NT2/D1 (cell line): ENCODE results near the gene HOXA3.

Source experiments
- DNase-seq: peaks from one replicate; pipeline ENCODE4 v3.0.0-alpha.2; 2011; ENCODE audit warnings: low read depth, low spot score
- H3K27me3 ChIP-seq: 2 replicates; pipeline ENCODE4 v1.6.0; 2011; ENCODE audit warnings: mild to moderate bottlenecking; ENCODE audit not compliant: insufficient read length, insufficient read depth
- H3K36me3 ChIP-seq: 2 replicates; pipeline ENCODE4 v1.6.1; 2011; ENCODE audit warnings: mild to moderate bottlenecking, low read length, mixed read lengths; ENCODE audit not compliant: insufficient read depth, insufficient read length
- H3K4me1 ChIP-seq: 2 replicates; pipeline ENCODE4 v1.5.1; 2011; ENCODE audit not compliant: insufficient read depth, insufficient read length
- H3K4me3 ChIP-seq: 2 replicates; pipeline ENCODE4 v1.5.1; 2011; ENCODE audit warnings: low read depth; ENCODE audit not compliant: insufficient read length
- H3K9ac ChIP-seq: 2 replicates; pipeline ENCODE4 v1.6.0; 2011; ENCODE audit warnings: low read depth; ENCODE audit not compliant: insufficient read length
- H3K9me3 ChIP-seq: 2 replicates; pipeline ENCODE4 v1.5.1; 2011; ENCODE audit warnings: mild to moderate bottlenecking, low read length; ENCODE audit not compliant: insufficient read depth
- SUZ12 ChIP-seq: IDR thresholded peaks from 2 replicates; pipeline ENCODE4 v1.6.1; 2011; ENCODE audit not compliant: insufficient read length, insufficient read depth; ENCODE audit errors: extremely low read depth
- YY1 ChIP-seq: IDR thresholded peaks from 2 replicates; pipeline ENCODE4 v1.6.1; 2011; ENCODE audit not compliant: insufficient read length, insufficient read depth
- ZNF274 ChIP-seq: IDR thresholded peaks from 2 replicates; pipeline ENCODE4 v1.6.1; 2011; ENCODE audit warnings: mild to moderate bottlenecking, low read depth, low read length

Gene HOXA3

GRCh38 chr7:27106181-27106900 lies 46.0 kb downstream of the HOXA3 start:
- Histone ChIP-seq H3K36me3 (no peaks in the 10 kb centered on the region), H3K9ac (no peak overlapping the region), H3K4me1 (peaks cover 11% of the 10 kb centered on the region), H3K4me3 (no peak overlapping the region), H3K27me3 (peaks cover 100% of the 10 kb centered on the region), H3K9me3 (no peaks in the 10 kb centered on the region)
- no peak for DNase-seq
- TF ChIP-seq YY1 (no peak), SUZ12 (peak; percentile 18)

GRCh38 chr7:27105301-27106031 lies 46.9 kb downstream of the HOXA3 start:
- H3K9me3 ChIP-seq: no peaks in the 10 kb centered on the region
- peaks cover 11% of the 10 kb centered on the region for H3K4me1 ChIP-seq
- peaks cover 100% of the 10 kb centered on the region for H3K27me3 ChIP-seq
- TF ChIP-seq ZNF274: no peak
- TF ChIP-seq SUZ12: no peak
- no peak for TF ChIP-seq YY1
- no peak for DNase-seq
- no peak overlapping the region for H3K9ac ChIP-seq
- no peak overlapping the region for H3K4me3 ChIP-seq
- no peaks in the 10 kb centered on the region for H3K36me3 ChIP-seq

- H3K36me3 ChIP-seq: peaks cover 4% of the 10 kb centered on the region
- peaks cover 9% of the 10 kb centered on the region for H3K4me1 ChIP-seq
- H3K27me3 ChIP-seq: peaks cover 100% of the 10 kb centered on the region
- no peak for DNase-seq
- H3K9me3 ChIP-seq: no peaks in the 10 kb centered on the region
- H3K9ac ChIP-seq: no peak overlapping the region
- no peak overlapping the region for H3K4me3 ChIP-seq
- TF ChIP-seq ZNF274 (no peak), YY1 (no peak), SUZ12 (no peak)
These were observed 47.9 kb downstream of the HOXA3 start for GRCh38 chr7:27104341-27105058.

- Histone ChIP-seq H3K4me1 (peaks cover 9% of the 10 kb centered on the region), H3K4me3 (no peak overlapping the region), H3K36me3 (peaks cover 9% of the 10 kb centered on the region), H3K27me3 (peaks cover 100% of the 10 kb centered on the region), H3K9ac (no peak overlapping the region), H3K9me3 (no peaks in the 10 kb centered on the region)
- no peak for DNase-seq
- TF ChIP-seq YY1 (no peak), ZNF274 (no peak), SUZ12 (peak; percentile 94)
These were observed 48.7 kb downstream of the HOXA3 start for GRCh38 chr7:27103489-27104226.

- no peaks in the 10 kb centered on the region for H3K9me3 ChIP-seq
- no peak within 1 kb of the TSS for H3K9ac ChIP-seq
These were observed 49.6 kb downstream of the HOXA3 start, which contains the start of gene HOXA2 for GRCh38 chr7:27102581-27103442. Gene HOXA2 (minus strand): TSS chr7:27102683. CDS start chr7:27102500, 183 bp downstream.

GRCh38 chr7:27101957-27102580 lies 50.3 kb downstream of the HOXA3 start:
- H3K36me3 ChIP-seq: peaks cover 9% of the 10 kb centered on the region
- no peak overlapping the region for H3K9ac ChIP-seq
- no peak for DNase-seq
- no peak overlapping the region for H3K4me3 ChIP-seq
- H3K27me3 ChIP-seq: peaks cover 100% of the 10 kb centered on the region
- H3K4me1 ChIP-seq: peaks cover 7% of the 10 kb centered on the region
- TF ChIP-seq ZNF274 (no peak), SUZ12 (no peak), YY1 (no peak)
- no peaks in the 10 kb centered on the region for H3K9me3 ChIP-seq

More at GRCh38 chr7:27102581-27103442, 49.6 kb downstream of the HOXA3 start, which contains the start of gene HOXA2:
- TF ChIP-seq ZNF274 (no peak), SUZ12 (peak; percentile 97), YY1 (no peak)
- H3K4me1 ChIP-seq: peaks cover 5% of the 10 kb centered on the region
- peaks cover 100% of the 10 kb centered on the region for H3K27me3 ChIP-seq
- peaks cover 9% of the 10 kb centered on the region for H3K36me3 ChIP-seq
- no peak within 1 kb of the TSS for H3K4me3 ChIP-seq
- no peak for DNase-seq
